ES-I3 (cell line): ENCODE measurements around the gene ZNF30.
"Not testable (repeated sequence)": the region's sequence is repeated elsewhere in the genome, so short reads cannot be mapped to it uniquely, and the experiment has no call there.

Experiments used
- H3K36me3 ChIP-seq: 2 replicates; pipeline ENCODE4 v1.6.1; 2013; ENCODE audit warnings: mild to moderate bottlenecking, low read length, control low read depth, moderate library complexity; ENCODE audit not compliant: insufficient read depth
- H3K4me1 ChIP-seq: 2 replicates; pipeline ENCODE4 v1.6.1; 2013; ENCODE audit warnings: mild to moderate bottlenecking, control low read depth, low read length; ENCODE audit not compliant: insufficient read depth
- H3K9ac ChIP-seq: 2 replicates; pipeline ENCODE4 v1.6.1; 2013; ENCODE audit warnings: low read depth, mild to moderate bottlenecking, low read length, moderate library complexity
- H3K9me3 ChIP-seq: 2 replicates; pipeline ENCODE4 v1.6.1; 2013; ENCODE audit warnings: mild to moderate bottlenecking, low read length, moderate library complexity; ENCODE audit not compliant: control insufficient read depth, insufficient read depth

The ZNF30 gene

GRCh38 chr19:34988119-34988518 is 61.4 kb downstream of the ZNF30 start:
- H3K9ac ChIP-seq: no peak overlapping the region
- no peaks in the 10 kb centered on the region for H3K9me3 ChIP-seq
- H3K36me3 ChIP-seq: no peaks in the 10 kb centered on the region
- peaks cover 4% of the 10 kb centered on the region; the same call in 1 of the 2 replicates for H3K4me1 ChIP-seq

GRCh38 chr19:34989298-34989697 is 62.6 kb downstream of the ZNF30 start:
- no peaks in the 10 kb centered on the region for H3K9me3 ChIP-seq
- no peaks in the 10 kb centered on the region for H3K36me3 ChIP-seq
- H3K9ac ChIP-seq: no peak overlapping the region
- peaks cover 4% of the 10 kb centered on the region; the same call in 1 of the 2 replicates for H3K4me1 ChIP-seq

- Histone ChIP-seq H3K4me1 (peaks cover 3% of the 10 kb centered on the region; the same call in 1 of the 2 replicates), H3K36me3 (no peaks in the 10 kb centered on the region), H3K9ac (no peak overlapping the region), H3K9me3 (no peaks in the 10 kb centered on the region)
Measured at GRCh38 chr19:34990578-34991192, 64.0 kb downstream of the ZNF30 start.

- Histone ChIP-seq H3K9me3 (no peaks in the 10 kb centered on the region), H3K4me1 (peaks cover 3% of the 10 kb centered on the region; the same call in 1 of the 2 replicates), H3K36me3 (no peaks in the 10 kb centered on the region), H3K9ac (no peak overlapping the region)
Measured at GRCh38 chr19:34991542-34992333, 65.0 kb downstream of the ZNF30 start.

GRCh38 chr19:34992582-34992981 is 65.9 kb downstream of the ZNF30 start:
- not testable (repeated sequence) for H3K9me3 ChIP-seq, H3K9ac ChIP-seq, H3K36me3 ChIP-seq
- H3K4me1 ChIP-seq: peaks cover 11% of the 10 kb centered on the region

- H3K4me1 ChIP-seq: peaks cover 16% of the 10 kb centered on the region
- no peaks in the 10 kb centered on the region for H3K36me3 ChIP-seq
- no peak overlapping the region for H3K9ac ChIP-seq
- H3K9me3 ChIP-seq: no peaks in the 10 kb centered on the region
Measured at GRCh38 chr19:34994286-34994642, 67.6 kb downstream of the ZNF30 start.
